Activated T-cell treated with anti-CD3 and anti-CD28 coated beads, Interleukin-2, amount 50 U/mL, for 72 hours (primary cell): Measurements from ENCODE around the gene ACLY. TPM values are rescaled to one million over a fixed set of nuclear protein-coding genes. Genes with fewer than 3 reads are reported as not detected.
"Not testable (repeated sequence)": the region's sequence is repeated elsewhere in the genome, so short reads cannot be mapped to it uniquely, and the experiment has no call there.

Source experiments
- ATAC-seq, 2 donors: fragments of 150-1000 bp; cut with Tn5 transposase; replicated peaks in 1 of 2; 2 replicates each; pipeline ENCODE4 v1.10.0; 2021; ENCODE audit warnings: moderate library complexity in 2 of 2, mild to moderate bottlenecking in 1 of 2
- DNase-seq, 2 donors: peaks; one replicate each; pipeline ENCODE4 v3.0.0; 2021 to 2022; ENCODE audit warnings: mixed read lengths in 1 of 2
- H3K27ac Mint-ChIP-seq: one replicate; pipeline ENCODE4 v1.8.0; 2022; ENCODE audit warnings: mild to moderate bottlenecking, moderate library complexity, mixed read lengths
- H3K27me3 Mint-ChIP-seq: one replicate; pipeline ENCODE4 v1.8.0; 2022; ENCODE audit warnings: low read depth, mixed read lengths
- H3K36me3 Mint-ChIP-seq, 2 donors: one replicate each; pipeline ENCODE4 v1.8.0; 2022; ENCODE audit warnings: mixed read lengths in 2 of 2, mild to moderate bottlenecking in 1 of 2; ENCODE audit not compliant: insufficient read depth in 2 of 2
- H3K4me1 Mint-ChIP-seq: one replicate; pipeline ENCODE4 v1.8.0; 2022; ENCODE audit warnings: low read depth, mixed read lengths
- H3K4me3 Mint-ChIP-seq, 2 donors: one replicate each; pipeline ENCODE4 v1.8.0; 2022; ENCODE audit warnings: mild to moderate bottlenecking in 2 of 2, mixed read lengths in 2 of 2, moderate library complexity in 2 of 2
- H3K9me3 Mint-ChIP-seq, 2 donors: one replicate each; pipeline ENCODE4 v1.8.0; 2022; ENCODE audit warnings: mixed read lengths in 2 of 2
- total RNA-seq, 2 donors: library from RNA; stranded (reverse); gene quantifications; one replicate each; pipeline ENCODE4 v1.2.3, GENCODE V29; 2022

ACLY gene
- total RNA-seq, 2 donors from 2014 or later, result 124 to 129 TPM

GRCh38 chr17:41931715-41932114 lies 13.0 kb upstream of the ACLY start:
- H3K36me3 Mint-ChIP-seq, H3K9me3 Mint-ChIP-seq, DNase-seq, H3K27me3 Mint-ChIP-seq, H3K27ac Mint-ChIP-seq, ATAC-seq: not testable (repeated sequence)
- Mint-ChIP-seq H3K4me3 (peak overlapping the region; percentile 20 to 98), H3K4me1 (peaks cover 34% of the 10 kb centered on the region)

GRCh38 chr17:41930833-41931156 lies 12.0 kb upstream of the ACLY start:
- peak; percentile 51 to 59 for ATAC-seq
- not testable (repeated sequence) for H3K9me3 Mint-ChIP-seq, DNase-seq, H3K27me3 Mint-ChIP-seq, H3K36me3 Mint-ChIP-seq
- peak overlapping the region; percentile 88 for H3K27ac Mint-ChIP-seq
- peak overlapping the region; percentile 88 to 98 for H3K4me3 Mint-ChIP-seq
- peaks cover 34% of the 10 kb centered on the region for H3K4me1 Mint-ChIP-seq

GRCh38 chr17:41930009-41930832 lies 11.5 kb upstream of the ACLY start, which contains the start of gene ODAD4:
ODAD4 (plus strand) TSS chr17:41930617; CDS start chr17:41930724, 107 bp downstream.
- H3K27ac Mint-ChIP-seq, result peak within 1 kb of the TSS; percentile 88
- ATAC-seq (peak; percentile 99), DNase-seq (peak; percentile 95 to 97)
- no peaks in the 10 kb centered on the region for H3K27me3 Mint-ChIP-seq
- peak within 1 kb of the TSS; percentile 88 to 98 for H3K4me3 Mint-ChIP-seq
- peaks cover 0 to 2% of the 10 kb centered on the region in 2 donors for H3K36me3 Mint-ChIP-seq
- H3K4me1 Mint-ChIP-seq, result peaks cover 34% of the 10 kb centered on the region
- no peaks in the 10 kb centered on the region for H3K9me3 Mint-ChIP-seq

GRCh38 chr17:41928693-41929251 lies 10.0 kb upstream of the ACLY start:
- peak overlapping the region; percentile 88 to 98 for H3K4me3 Mint-ChIP-seq
- ATAC-seq, result no peak
- peak overlapping the region; percentile 23 for H3K27ac Mint-ChIP-seq
- H3K36me3 Mint-ChIP-seq, result peaks cover 0 to 2% of the 10 kb centered on the region in 2 donors
- H3K9me3 Mint-ChIP-seq, result no peaks in the 10 kb centered on the region
- H3K27me3 Mint-ChIP-seq, result no peaks in the 10 kb centered on the region
- peaks cover 34% of the 10 kb centered on the region for H3K4me1 Mint-ChIP-seq
- DNase-seq, result no peak

- no peaks in the 10 kb centered on the region for H3K9me3 Mint-ChIP-seq
- DNase-seq, result no peak
- H3K36me3 Mint-ChIP-seq, result peaks cover 0 to 2% of the 10 kb centered on the region in 2 donors
- H3K27me3 Mint-ChIP-seq, result no peaks in the 10 kb centered on the region
- no peak overlapping the region for H3K4me3 Mint-ChIP-seq
- H3K27ac Mint-ChIP-seq, result no peak overlapping the region
- H3K4me1 Mint-ChIP-seq, result peaks cover 22% of the 10 kb centered on the region
- no peak for ATAC-seq
These were observed 7.3 kb upstream of the ACLY start for GRCh38 chr17:41925991-41926590.

- no peaks in the 10 kb centered on the region for H3K27me3 Mint-ChIP-seq
- ATAC-seq (no peak), DNase-seq (no peak)
- peaks cover 0 to 2% of the 10 kb centered on the region in 2 donors for H3K36me3 Mint-ChIP-seq
- H3K4me3 Mint-ChIP-seq, result no peak overlapping the region
- H3K27ac Mint-ChIP-seq, result no peak overlapping the region
- no peaks in the 10 kb centered on the region for H3K9me3 Mint-ChIP-seq
- peaks cover 24% of the 10 kb centered on the region for H3K4me1 Mint-ChIP-seq
These were observed 1.8 kb upstream of the ACLY start for GRCh38 chr17:41920580-41920955.

- H3K27me3 Mint-ChIP-seq, result no peaks in the 10 kb centered on the region
- no peak for ATAC-seq
- peaks cover 26% of the 10 kb centered on the region for H3K4me1 Mint-ChIP-seq
- DNase-seq, result peak in 1 of 2 donors; percentile 6
- H3K36me3 Mint-ChIP-seq, result peaks cover 0 to 2% of the 10 kb centered on the region in 2 donors
- no peak overlapping the region for H3K27ac Mint-ChIP-seq
- peak overlapping the region; percentile 95 to 97 for H3K4me3 Mint-ChIP-seq
- H3K9me3 Mint-ChIP-seq, result no peaks in the 10 kb centered on the region
These were observed 1.3 kb upstream of the ACLY start for GRCh38 chr17:41919840-41920579.

- ATAC-seq (peak; percentile 4 to 10), DNase-seq (no peak)
- H3K9me3 Mint-ChIP-seq, result no peaks in the 10 kb centered on the region
- peaks cover 0 to 2% of the 10 kb centered on the region in 2 donors for H3K36me3 Mint-ChIP-seq
- H3K4me3 Mint-ChIP-seq, result peak overlapping the region; percentile 95 to 97
- peak overlapping the region; percentile 95 for H3K27ac Mint-ChIP-seq
- no peaks in the 10 kb centered on the region for H3K27me3 Mint-ChIP-seq
- peaks cover 26% of the 10 kb centered on the region for H3K4me1 Mint-ChIP-seq
These were observed 540 bp upstream of the ACLY start for GRCh38 chr17:41919165-41919817.

GRCh38 chr17:41917679-41918313 lies 955 bp downstream of the ACLY start:
- ATAC-seq (peak in 1 of 2 donors; percentile 10), DNase-seq (peak; percentile 56 to 63)
- Mint-ChIP-seq H3K9me3 (no peaks in the 10 kb centered on the region), H3K27me3 (no peaks in the 10 kb centered on the region), H3K36me3 (peaks cover 2 to 3% of the 10 kb centered on the region in 2 donors), H3K4me1 (peaks cover 26% of the 10 kb centered on the region), H3K27ac (peak overlapping the region; percentile 89), H3K4me3 (peak overlapping the region; percentile 95 to 97)

GRCh38 chr17:41917192-41917591 lies 1.6 kb downstream of the ACLY start:
- peak overlapping the region; percentile 95 to 97 for H3K4me3 Mint-ChIP-seq
- H3K27me3 Mint-ChIP-seq, result no peaks in the 10 kb centered on the region
- H3K27ac Mint-ChIP-seq, result peak overlapping the region; percentile 89

GRCh38 chr17:41915566-41915965 lies 3.2 kb downstream of the ACLY start:
- no peaks in the 10 kb centered on the region for H3K9me3 Mint-ChIP-seq
- H3K36me3 Mint-ChIP-seq, result peaks cover 2 to 5% of the 10 kb centered on the region in 2 donors
- no peaks in the 10 kb centered on the region for H3K27me3 Mint-ChIP-seq
- H3K4me1 Mint-ChIP-seq, result peaks cover 26% of the 10 kb centered on the region
- peak overlapping the region; percentile 34 to 57 for H3K4me3 Mint-ChIP-seq
- no peak for DNase-seq
- ATAC-seq, result no peak
- peak overlapping the region; percentile 32 for H3K27ac Mint-ChIP-seq

More at GRCh38 chr17:41917192-41917591, 1.6 kb downstream of the ACLY start:
- no peak for ATAC-seq
- Mint-ChIP-seq H3K36me3 (peaks cover 2 to 4% of the 10 kb centered on the region in 2 donors), H3K4me1 (peaks cover 26% of the 10 kb centered on the region), H3K9me3 (no peaks in the 10 kb centered on the region)
- DNase-seq, result no peak

GRCh38 chr17:41915020-41915419 lies 3.7 kb downstream of the ACLY start:
- no peak overlapping the region for H3K4me3 Mint-ChIP-seq
- no peak overlapping the region for H3K27ac Mint-ChIP-seq
- no peaks in the 10 kb centered on the region for H3K9me3 Mint-ChIP-seq
- H3K27me3 Mint-ChIP-seq, result no peaks in the 10 kb centered on the region
- H3K36me3 Mint-ChIP-seq, result peaks cover 2 to 5% of the 10 kb centered on the region in 2 donors
- DNase-seq (no peak), ATAC-seq (no peak)
- peaks cover 23% of the 10 kb centered on the region for H3K4me1 Mint-ChIP-seq
